PC-9 (cell line): Measurements from ENCODE around the gene PTGER1. TPM values are rescaled to one million over a fixed set of nuclear protein-coding genes. Genes with fewer than 3 reads are reported as not detected.

Source experiments
- BruUV-seq: library from RNA; stranded (reverse); fragments of 400-500 nt; replicated peaks from 2 replicates; lab custom pipeline; 2021; lab: Mats Ljungman, UMichigan
- CTCF ChIA-PET: fragments of 300-600 bp; sonication (Branson Sonifier 250); formaldehyde crosslinking; loops from one replicate; lab custom pipeline; 2022; ENCODE audit warnings: antibody characterized with exemption; lab: Charles Lee
- POLR2A ChIA-PET: fragments of 300-600 bp; sonication (Branson Sonifier 250); formaldehyde crosslinking; loops from one replicate; lab custom pipeline; 2022; ENCODE audit warnings: antibody characterized with exemption; ENCODE audit not compliant: unreplicated experiment; lab: Charles Lee
- DNase-seq, 2 experiments: peaks; one replicate each; pipeline versions ENCODE4 v3.0.0 to v3.0.0-alpha.2; 2015 to 2022; ENCODE audit warnings: mixed read lengths in 1 of 2
- H2AFZ ChIP-seq: fragments of 200-600 bp; sonication (generic); 2 replicates; pipeline ENCODE4 v1.8.1; 2017; ENCODE audit warnings: antibody characterized with exemption
- H3F3A ChIP-seq: fragments of 200-600 bp; sonication (generic); 2 replicates; pipeline ENCODE4 v1.8.1; 2017; ENCODE audit warnings: antibody characterized with exemption, mild to moderate bottlenecking, low read depth; ENCODE audit not compliant: insufficient read depth
- H3K27ac ChIP-seq: fragments of 200-600 bp; sonication (generic); 2 replicates; pipeline ENCODE4 v1.6.1; 2016; ENCODE audit warnings: mixed run types
- H3K27me3 ChIP-seq: fragments of 200-600 bp; sonication (generic); 2 replicates; pipeline ENCODE4 v1.6.1; 2016; ENCODE audit warnings: low read depth, mixed run types; ENCODE audit not compliant: insufficient read depth
- H3K36me3 ChIP-seq: fragments of 200-600 bp; sonication (generic); 2 replicates; pipeline ENCODE4 v1.6.1; 2016; ENCODE audit warnings: low read depth, mixed run types
- H3K4me1 ChIP-seq: fragments of 200-600 bp; sonication (generic); replicated peaks from 2 replicates; pipeline ENCODE4 v1.6.1; 2016; ENCODE audit warnings: mixed run types; ENCODE audit not compliant: insufficient read depth
- H3K4me2 ChIP-seq: fragments of 200-600 bp; sonication (generic); 2 replicates; pipeline ENCODE4 v1.6.1; 2017; ENCODE audit warnings: mixed run types
- H3K4me3 ChIP-seq: fragments of 200-600 bp; sonication (generic); 2 replicates; pipeline ENCODE4 v1.6.1; 2016; ENCODE audit warnings: mixed run types
- H3K79me2 ChIP-seq: fragments of 200-600 bp; sonication (generic); 2 replicates; pipeline ENCODE4 v1.6.1; 2017; ENCODE audit warnings: low read depth, mixed run types
- H3K9me2 ChIP-seq: fragments of 200-600 bp; sonication (generic); 2 replicates; pipeline ENCODE4 v1.8.1; 2017; ENCODE audit warnings: mild to moderate bottlenecking; ENCODE audit not compliant: insufficient read depth
- H3K9me3 ChIP-seq: fragments of 200-600 bp; sonication (generic); 2 replicates; pipeline ENCODE4 v1.8.1; 2016; ENCODE audit warnings: low read depth; ENCODE audit not compliant: insufficient read depth
- H4K20me1 ChIP-seq: fragments of 200-600 bp; sonication (generic); 2 replicates; pipeline ENCODE4 v1.8.1; 2017; ENCODE audit not compliant: insufficient read depth
- CTCF ChIP-seq: fragments of 200-600 bp; sonication (generic); conservative IDR thresholded peaks from 2 replicates; pipeline ENCODE4 v1.6.1; 2017; ENCODE audit warnings: mixed run types, antibody characterized with exemption, mild to moderate bottlenecking, moderate library complexity
- EZH2 ChIP-seq: fragments of 200-600 bp; sonication (generic); IDR thresholded peaks from 2 replicates; pipeline ENCODE4 v1.8.0; 2017; ENCODE audit warnings: antibody characterized with exemption, low read depth
- intact Hi-C: fragments of 100-400 bp; cut with micrococcal nuclease; formaldehyde crosslinking; loops from one replicate; pipeline ENCODE4 v1.10.0; 2022; ENCODE audit not compliant: unreplicated experiment
- total RNA-seq: library from RNA; stranded (reverse); gene quantifications from 2 replicates; pipeline ENCODE4 v1.2.3, GENCODE V29; 2021

Gene PTGER1
- total RNA-seq, 1 experiment from 2014 or later, result 1.4 TPM

- H3K27ac ChIP-seq, result peak overlapping the region; percentile 91
- H3K79me2 ChIP-seq, result peaks cover 62% of the 10 kb centered on the region
- intact Hi-C loops, result loop anchor here (1.0 to 10.0 kb wide), 2 partner anchors 10 to 60 kb away; partner anchors contain the start of gene PKN1
- H3K4me1 ChIP-seq, result peaks cover 34% of the 10 kb centered on the region
- no peak overlapping the region; the same call in 1 of the 2 replicates for H2AFZ ChIP-seq
- peak overlapping the region; percentile 99 for H3K4me3 ChIP-seq
- peaks cover 43% of the 10 kb centered on the region for H4K20me1 ChIP-seq
- H3F3A ChIP-seq, result peaks cover 50% of the 10 kb centered on the region
- TF ChIP-seq EZH2 (no peak), CTCF (no peak)
- POLR2A ChIA-PET, result interaction anchor here (0.5 to 1.3 kb wide), 6 partner anchors 11 to 914 kb away, joined by 3 to 11 read pairs (median 4); partner anchors contain the start of gene DNAJB1
- H3K9me3 ChIP-seq, result no peaks in the 10 kb centered on the region
- TSS peak; percentile 31 for BruUV-seq
- H3K9me2 ChIP-seq, result no peaks in the 10 kb centered on the region
- peak overlapping the region; percentile 90 for H3K4me2 ChIP-seq
- CTCF ChIA-PET, result interaction anchor here (0.6 to 1.1 kb wide), 4 partner anchors 11 to 145 kb away, joined by 4 to 7 read pairs (median 5); no protein-coding TSS in a partner anchor
- peak; percentile 66 to 84 for DNase-seq
- H3K27me3 ChIP-seq, result no peaks in the 10 kb centered on the region
- peaks cover 18% of the 10 kb centered on the region for H3K36me3 ChIP-seq
These were observed 19.9 kb upstream of the PTGER1 start for GRCh38 chr19:14494910-14495671.

- Histone ChIP-seq H3K4me3 (peak overlapping the region; percentile 99), H3F3A (peaks cover 57% of the 10 kb centered on the region), H3K4me2 (peak overlapping the region; percentile 90), H3K79me2 (peaks cover 69% of the 10 kb centered on the region), H2AFZ (no peak overlapping the region), H3K36me3 (peaks cover 24% of the 10 kb centered on the region), H3K9me2 (no peaks in the 10 kb centered on the region), H3K9me3 (no peaks in the 10 kb centered on the region), H3K4me1 (peaks cover 34% of the 10 kb centered on the region), H4K20me1 (peaks cover 46% of the 10 kb centered on the region), H3K27ac (peak overlapping the region; percentile 91), H3K27me3 (no peaks in the 10 kb centered on the region)
- POLR2A ChIA-PET, result interaction anchor here (1.3 kb wide), 1 partner anchor 12 kb away, joined by 6 read pairs; no protein-coding TSS in a partner anchor
- TF ChIP-seq EZH2, result no peak
- TF ChIP-seq CTCF, result no peak
- CTCF ChIA-PET, result interaction anchor here (0.6 to 1.1 kb wide), 3 partner anchors 11 to 144 kb away, joined by 4 to 7 read pairs (median 6); no protein-coding TSS in a partner anchor
- intact Hi-C loops, result loop anchor here (10.0 kb wide), 1 partner anchor 60 kb away; the partner anchor contains the start of gene PKN1
- no peak for DNase-seq
- no TSS peak for BruUV-seq
These were observed 19.3 kb upstream of the PTGER1 start for GRCh38 chr19:14494411-14494810.

- no peak for TF ChIP-seq EZH2
- no peak for TF ChIP-seq CTCF
- no peaks in the 10 kb centered on the region for H3K27me3 ChIP-seq
- H3K4me1 ChIP-seq, result peaks cover 27% of the 10 kb centered on the region
- peaks cover 37% of the 10 kb centered on the region for H3K36me3 ChIP-seq
- no peak overlapping the region for H3K4me3 ChIP-seq
- H3K4me2 ChIP-seq, result no peak overlapping the region
- no peaks in the 10 kb centered on the region for H3K9me2 ChIP-seq
- CTCF ChIA-PET, result interaction anchor here (0.7 kb wide), 1 partner anchor 18 kb away, joined by 4 read pairs; no protein-coding TSS in a partner anchor
- no peak for DNase-seq
- H3K79me2 ChIP-seq, result peaks cover 83% of the 10 kb centered on the region
- POLR2A ChIA-PET, result no interaction called here
- H2AFZ ChIP-seq, result no peak overlapping the region
- H3F3A ChIP-seq, result peaks cover 65% of the 10 kb centered on the region
- intact Hi-C loops, result loop anchor here (10.0 kb wide), 1 partner anchor 58 kb away; the partner anchor contains the start of gene PKN1
- peaks cover 60% of the 10 kb centered on the region for H4K20me1 ChIP-seq
- H3K9me3 ChIP-seq, result no peaks in the 10 kb centered on the region
- H3K27ac ChIP-seq, result no peak overlapping the region
- no TSS peak for BruUV-seq
These were observed 17.7 kb upstream of the PTGER1 start for GRCh38 chr19:14492756-14493337.
